IMR-90 (cell line): ENCODE results near the gene CETN2. TPM values are rescaled to one million over a fixed set of nuclear protein-coding genes. Genes with fewer than 3 reads are reported as not detected.

Experiments used
- ATAC-seq: fragments of 200-7000 bp; cut with Tn5 transposase; 2 replicates; pipeline ENCODE4 v1.9.1; 2020; ENCODE audit warnings: low read depth, mild to moderate bottlenecking, moderate library complexity
- BruUV-seq: library from RNA; stranded (reverse); fragments of 400-500 nt; replicated peaks from 2 replicates; lab custom pipeline; 2021; lab: Mats Ljungman, UMichigan
- CTCF ChIA-PET: fragments of 300-600 bp; formaldehyde crosslinking; extraction: SDS; loops from one replicate; lab custom pipeline; 2021; ENCODE audit warnings: antibody characterized with exemption; lab: Yijun Ruan, JAX
- POLR2A ChIA-PET: fragments of 300-600 bp; sonication (Branson Sonifier 250); formaldehyde crosslinking; loops from one replicate; lab custom pipeline; 2022; ENCODE audit warnings: antibody characterized with exemption; ENCODE audit not compliant: unreplicated experiment; lab: Charles Lee
- DNase-seq: peaks from one replicate; pipeline ENCODE4 v3.0.0; 2013
- H2AFZ ChIP-seq: replicated peaks from 2 replicates; pipeline ENCODE3; 2013; ENCODE audit warnings: low read length, mild to moderate bottlenecking; ENCODE audit not compliant: poor library complexity
- H2AK5ac ChIP-seq: 2 replicates; pipeline ENCODE4 v1.6.1; 2013; ENCODE audit warnings: low read depth, low read length, inconsistent platforms
- H2AK9ac ChIP-seq: replicated peaks from 2 replicates; pipeline ENCODE3; 2013; ENCODE audit warnings: mild to moderate bottlenecking, low read depth, low read length, moderate library complexity; ENCODE audit not compliant: poor library complexity
- H2BK120ac ChIP-seq: 2 replicates; pipeline ENCODE4 v1.6.1; 2013; ENCODE audit warnings: low read depth, low read length, inconsistent platforms
- H2BK15ac ChIP-seq: 3 replicates; pipeline ENCODE4 v1.6.1; 2013; ENCODE audit warnings: low read depth, low read length, inconsistent platforms
- H2BK20ac ChIP-seq: 2 replicates; pipeline ENCODE4 v1.6.1; 2013; ENCODE audit warnings: low read depth, mild to moderate bottlenecking, inconsistent platforms, low read length, moderate library complexity
- H2BK5ac ChIP-seq: 2 replicates; pipeline ENCODE4 v1.6.1; 2013; ENCODE audit warnings: mild to moderate bottlenecking, low read depth, low read length, inconsistent platforms; ENCODE audit not compliant: poor library complexity, severe bottlenecking
- H3K14ac ChIP-seq: replicated peaks from 2 replicates; pipeline ENCODE4 v1.6.1; 2013; ENCODE audit warnings: low read depth, low read length, inconsistent platforms
- H3K18ac ChIP-seq: 2 replicates; pipeline ENCODE4 v1.6.1; 2013; ENCODE audit warnings: low read depth, low read length, control low read depth
- H3K23ac ChIP-seq: 2 replicates; pipeline ENCODE4 v1.6.1; 2013; ENCODE audit warnings: low read depth, low read length, inconsistent platforms
- H3K27ac ChIP-seq: 2 replicates; pipeline ENCODE4 v1.5.1; 2013; ENCODE audit warnings: mild to moderate bottlenecking, control low read depth, low read length; ENCODE audit not compliant: insufficient read depth
- H3K27me3 ChIP-seq: 2 replicates; pipeline ENCODE4 v1.6.1; 2013; ENCODE audit warnings: low read length; ENCODE audit not compliant: control insufficient read depth, insufficient read depth
- H3K36me3 ChIP-seq: 2 replicates; pipeline ENCODE4 v1.6.1; 2013; ENCODE audit warnings: low read length, mixed read lengths; ENCODE audit not compliant: control insufficient read depth, insufficient read depth
- H3K4ac ChIP-seq: 2 replicates; pipeline ENCODE4 v1.6.1; 2013; ENCODE audit warnings: low read depth, low read length, inconsistent platforms
- H3K4me1 ChIP-seq: 2 replicates; pipeline ENCODE4 v1.6.1; 2013; ENCODE audit warnings: low read length, mixed read lengths; ENCODE audit not compliant: control insufficient read depth, insufficient read depth
- H3K4me2 ChIP-seq: 2 replicates; pipeline ENCODE4 v1.6.1; 2013; ENCODE audit warnings: low read depth, mild to moderate bottlenecking, control low read depth, low read length, moderate library complexity
- H3K4me3 ChIP-seq: 2 replicates; pipeline ENCODE4 v1.5.1; 2013; ENCODE audit warnings: low read depth, mild to moderate bottlenecking, control low read depth, low read length, moderate library complexity; ENCODE audit not compliant: insufficient read depth
- H3K56ac ChIP-seq: 2 replicates; pipeline ENCODE4 v1.6.1; 2013; ENCODE audit warnings: low read length, inconsistent platforms; ENCODE audit not compliant: insufficient read depth; ENCODE audit errors: extremely low read depth
- H3K79me1 ChIP-seq, 2 experiments: 2 replicates each; pipeline ENCODE4 v1.6.1; 2013; ENCODE audit warnings: low read length in 2 of 2, inconsistent platforms in 1 of 2, low read depth in 1 of 2
- H3K9ac ChIP-seq: 2 replicates; pipeline ENCODE4 v1.6.1; 2013; ENCODE audit warnings: low read depth, low read length, control low read depth
- H3K9me1 ChIP-seq: 2 replicates; pipeline ENCODE4 v1.6.1; 2013; ENCODE audit warnings: low read length, inconsistent platforms; ENCODE audit not compliant: insufficient read depth
- H3K9me3 ChIP-seq: 2 replicates; pipeline ENCODE4 v1.6.1; 2013; ENCODE audit warnings: low read length; ENCODE audit not compliant: control insufficient read depth, insufficient read depth
- H4K20me1 ChIP-seq: 2 replicates; pipeline ENCODE4 v1.6.1; 2013; ENCODE audit warnings: low read length, inconsistent platforms; ENCODE audit not compliant: insufficient read depth
- H4K5ac ChIP-seq: 2 replicates; pipeline ENCODE4 v1.6.1; 2013; ENCODE audit warnings: mild to moderate bottlenecking, low read depth, low read length, control low read depth
- H4K8ac ChIP-seq, 2 experiments: 2 replicates each; pipeline ENCODE4 v1.6.1; 2013; ENCODE audit warnings: low read depth in 2 of 2, low read length in 2 of 2, control low read depth in 1 of 2, inconsistent platforms in 1 of 2
- H4K91ac ChIP-seq: 2 replicates; pipeline ENCODE4 v1.6.1; 2013; ENCODE audit warnings: low read depth, low read length, inconsistent platforms; ENCODE audit not compliant: insufficient read depth
- BHLHE40 ChIP-seq: fragments of 150-350 bp; IDR thresholded peaks from 2 replicates; pipeline ENCODE4 v1.6.1; 2016; ENCODE audit warnings: mild to moderate bottlenecking, low read depth, low read length
- CEBPB ChIP-seq: IDR thresholded peaks from 2 replicates; pipeline ENCODE4 v1.6.1; 2012; ENCODE audit warnings: low read depth, low read length, improper control_type of control experiment
- CHD1 ChIP-seq: IDR thresholded peaks from 2 replicates; pipeline ENCODE4 v1.6.1; 2012; ENCODE audit warnings: low read depth, low read length, improper control_type of control experiment
- ELK1 ChIP-seq: fragments of 150-350 bp; IDR thresholded peaks from 2 replicates; pipeline ENCODE4 v1.6.1; 2016; ENCODE audit warnings: low read depth, mild to moderate bottlenecking, low read length, moderate library complexity, borderline replicate concordance
- FOS ChIP-seq: fragments of 150-350 bp; IDR thresholded peaks from 2 replicates; pipeline ENCODE4 v1.6.1; 2016; ENCODE audit warnings: low read depth, low read length
- MAFK ChIP-seq: IDR thresholded peaks from 2 replicates; pipeline ENCODE4 v1.6.1; 2012; ENCODE audit warnings: low read depth, low read length, improper control_type of control experiment
- MAZ ChIP-seq: IDR thresholded peaks from 2 replicates; pipeline ENCODE4 v1.6.1; 2012; ENCODE audit warnings: low read depth, mild to moderate bottlenecking, low read length, improper control_type of control experiment, moderate library complexity, borderline replicate concordance
- NFE2L2 ChIP-seq: fragments of 150-350 bp; IDR thresholded peaks from 2 replicates; pipeline ENCODE4 v1.6.1; 2016; ENCODE audit warnings: low read depth, mild to moderate bottlenecking, low read length
- POLR2A ChIP-seq: IDR thresholded peaks from 2 replicates; pipeline ENCODE4 v1.6.1; 2012; ENCODE audit warnings: mild to moderate bottlenecking, low read depth, low read length
- RAD21 ChIP-seq: IDR thresholded peaks from 2 replicates; pipeline ENCODE4 v1.6.1; 2012; ENCODE audit warnings: low read length, improper control_type of control experiment
- RFX5 ChIP-seq: IDR thresholded peaks from 2 replicates; pipeline ENCODE4 v1.8.0; 2012; ENCODE audit warnings: low read depth, mild to moderate bottlenecking, low read length, moderate library complexity
- SMC3 ChIP-seq: fragments of 150-350 bp; IDR thresholded peaks from 2 replicates; pipeline ENCODE4 v1.6.1; 2016; ENCODE audit warnings: low read depth, mild to moderate bottlenecking, antibody characterized with exemption, low read length, moderate library complexity
- USF2 ChIP-seq: fragments of 150-350 bp; IDR thresholded peaks from 2 replicates; pipeline ENCODE4 v1.6.1; 2017; ENCODE audit warnings: mild to moderate bottlenecking, antibody characterized with exemption, low read length, low read depth
- WGBS, 2 experiments: methylation state at CpG; one replicate each; pipeline versions ENCODE4 v1.1.5 to v1.1.7; 2013; ENCODE audit warnings: missing lambda C conversion rate in 2 of 2; ENCODE audit not compliant: insufficient read length in 1 of 2; ENCODE audit errors: extremely low coverage in 2 of 2; 5-methylcytosine and 5-hydroxymethylcytosine counted together
- dilution Hi-C: fragments of 300-500 bp; cut with HindIII; formaldehyde crosslinking; loops from one replicate; pipeline ENCODE4 v1.14.3; 2018; ENCODE audit warnings: low sequenced_read_pairs; ENCODE audit not compliant: unreplicated experiment
- in situ Hi-C: fragments of 300-500 bp; cut with MboI; formaldehyde crosslinking; loops from 3 replicates; pipeline ENCODE4 v1.14.3; 2019; ENCODE audit warnings: low sequenced_read_pairs, inconsistent platforms, mixed read lengths
- intact Hi-C: fragments of 100-400 bp; cut with micrococcal nuclease; formaldehyde crosslinking; loops from 2 replicates; pipeline ENCODE4 v1.10.0; 2022
- polyA plus RNA-seq, 3 experiments: library from polyadenylated mRNA; depleted of rRNA; stranded (reverse); fragments of >200 nt; gene quantifications; 2 replicates each; pipeline ENCODE4 v1.2.3, GENCODE V29; 2012; ENCODE audit warnings: low replicate concordance in 1 of 3
- total RNA-seq: library from RNA; depleted of rRNA; stranded (reverse); fragments of >200 nt; gene quantifications from 2 replicates; pipeline ENCODE4 v1.2.3, GENCODE V29; 2012

CETN2 gene
- total and polyA plus RNA-seq, 2 of the 4 experiments (the other 2 are of a cell fraction), result 15.8 to 34.0 TPM

- no peak overlapping the region for H4K8ac ChIP-seq
- H4K5ac ChIP-seq, result no peak overlapping the region
- no peak overlapping the region for H3K23ac ChIP-seq
- H3K27me3 ChIP-seq, result no peaks in the 10 kb centered on the region
- no peak overlapping the region for H2BK120ac ChIP-seq
- ChIA-PET POLR2A (no interaction called here), CTCF (no interaction called here)
- in situ Hi-C loops (no loop called here), intact Hi-C loops (no loop called here), dilution Hi-C loops (no loop called here)
- no peak overlapping the region for H3K9ac ChIP-seq
- no CpG with 5 or more reads among the region's 6 CpGs for WGBS, 2 experiments
- H3K4me3 ChIP-seq, result no peak overlapping the region
- no peaks in the 10 kb centered on the region for H3K9me1 ChIP-seq
- H3K79me1 ChIP-seq, result no peaks in the 10 kb centered on the region
- no peak overlapping the region for H3K18ac ChIP-seq
- H3K4me2 ChIP-seq, result no peak overlapping the region
- H2BK15ac ChIP-seq, result no peak overlapping the region
- no peak overlapping the region for H2AK5ac ChIP-seq
- H3K9me3 ChIP-seq, result no peaks in the 10 kb centered on the region
- no peaks in the 10 kb centered on the region for H4K20me1 ChIP-seq
- no peak for TF ChIP-seq FOS
- TF ChIP-seq POLR2A, result no peak
- TF ChIP-seq CHD1, result no peak
- no peak for TF ChIP-seq BHLHE40
- TF ChIP-seq SMC3, result no peak
- no peak for TF ChIP-seq NFE2L2
- no peak for TF ChIP-seq RAD21
- TF ChIP-seq MAFK, result no peak
- TF ChIP-seq RFX5, result no peak
- no peak for TF ChIP-seq CEBPB
- no peak for TF ChIP-seq USF2
- TF ChIP-seq MAZ, result no peak
- TF ChIP-seq ELK1, result no peak
- DNase-seq (peak; percentile 10), ATAC-seq (no peak)
- no peak overlapping the region for H3K56ac ChIP-seq
- no peak overlapping the region for H2BK5ac ChIP-seq
- BruUV-seq, result no TSS peak
- no peak overlapping the region for H3K27ac ChIP-seq
- H3K14ac ChIP-seq, result no peak overlapping the region
- no peaks in the 10 kb centered on the region; the same call in 1 of the 2 replicates for H3K4me1 ChIP-seq
- peaks cover 7% of the 10 kb centered on the region for H3K36me3 ChIP-seq
- no peak overlapping the region for H3K4ac ChIP-seq
- H2AFZ ChIP-seq, result no peak overlapping the region
- no peak overlapping the region for H2AK9ac ChIP-seq
- no peak overlapping the region for H2BK20ac ChIP-seq
- H4K91ac ChIP-seq, result no peak overlapping the region
Measured at GRCh38 chrX:152861826-152862225, 31.3 kb upstream of the CETN2 start.
